Stimulated activated CD4-positive, alpha-beta T cell treated with anti-CD3 and anti-CD28 coated beads, Interleukin-12 subunit alpha, Interleukin-12 subunit beta, amount 100 ng/mL, for 24 hours (primary cell): Measurements from ENCODE around the gene GEMIN7.

ENCODE experiments used
- DNase-seq, 2 experiments: peaks; one replicate each; pipeline ENCODE4 v3.0.0-alpha.2; 2020; ENCODE audit warnings: low read depth in 2 of 2

Gene GEMIN7

GRCh38 chr19:45128806-45129205 lies 49.7 kb downstream of the GEMIN7 start:
- DNase-seq = no peak

- no peak for DNase-seq
These were observed 51.2 kb downstream of the GEMIN7 start for GRCh38 chr19:45130236-45130635.

- no peak for DNase-seq
These were observed 52.0 kb downstream of the GEMIN7 start for GRCh38 chr19:45130888-45131615.

- no peak for DNase-seq
These were observed 54.6 kb downstream of the GEMIN7 start for GRCh38 chr19:45133661-45134060.

GRCh38 chr19:45135176-45135885 lies 56.3 kb downstream of the GEMIN7 start:
- DNase-seq = no peak

GRCh38 chr19:45136507-45137178 lies 57.6 kb downstream of the GEMIN7 start:
- no peak for DNase-seq

- no peak for DNase-seq
These were observed 58.2 kb downstream of the GEMIN7 start for GRCh38 chr19:45137179-45137761.

GRCh38 chr19:45138303-45138751 lies 59.3 kb downstream of the GEMIN7 start:
- DNase-seq = no peak

GRCh38 chr19:45139286-45140143 lies 60.5 kb downstream of the GEMIN7 start:
- no peak for DNase-seq

GRCh38 chr19:45140144-45140503 lies 61.1 kb downstream of the GEMIN7 start:
- DNase-seq = no peak

- no peak for DNase-seq
These were observed 61.5 kb downstream of the GEMIN7 start for GRCh38 chr19:45140533-45140932.
